HG03342 (cell line): ENCODE measurements around the gene TMEM167B.
"Not testable (repeated sequence)": the region's sequence is repeated elsewhere in the genome, so short reads cannot be mapped to it uniquely, and the experiment has no call there.

Experiments
- ATAC-seq: cut with Tn5 transposase; IDR thresholded peaks from one replicate; pipeline ENCODE4 v1.9.1; 2021; ENCODE audit warnings: mild to moderate bottlenecking, moderate library complexity; ENCODE audit not compliant: unreplicated experiment

The TMEM167B gene

DNA sequence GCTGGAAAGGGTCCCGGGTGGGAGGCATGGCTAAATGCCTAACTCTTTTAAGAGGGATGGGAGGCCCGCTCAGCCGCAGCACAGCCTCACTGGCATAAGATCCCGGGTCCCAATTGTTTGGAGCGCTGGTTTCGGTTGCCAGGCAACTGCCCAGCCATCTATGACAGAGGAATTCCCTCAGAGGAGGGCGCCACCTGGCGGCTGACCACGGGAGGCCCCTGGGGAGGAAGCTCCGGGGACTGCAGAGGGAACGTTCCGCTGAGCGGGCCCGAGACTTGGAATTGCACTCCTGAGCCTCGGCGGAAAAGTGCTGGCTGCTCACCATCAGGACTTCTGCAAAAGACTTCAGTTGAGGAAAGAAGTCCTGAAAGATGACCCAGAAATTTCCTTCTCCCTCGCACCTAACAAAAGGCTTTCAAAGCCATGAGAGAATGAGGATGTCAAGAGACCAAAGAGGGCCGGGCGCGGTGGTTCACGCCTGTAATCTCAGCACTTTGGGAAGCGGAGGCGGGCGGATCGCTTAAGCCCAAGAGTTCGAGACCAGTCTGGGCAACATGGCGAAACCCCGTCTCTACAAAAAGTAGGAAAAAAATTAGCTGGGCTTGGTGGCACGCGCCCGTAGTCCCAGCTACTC, 22.2 kb downstream of the TMEM167B start:
- peak; percentile 69 for ATAC-seq

GRCh38 chr1:109113590-109114341, 23.2 kb downstream of the TMEM167B start, which contains the start of gene ELAPOR1:
Gene ELAPOR1 (plus strand): TSS chr1:109114115. CDS start chr1:109114184, 69 bp downstream.
- ATAC-seq = peak; percentile 38

GRCh38 chr1:109114342-109114674, 23.7 kb downstream of the TMEM167B start:
- ATAC-seq = no peak

DNA sequence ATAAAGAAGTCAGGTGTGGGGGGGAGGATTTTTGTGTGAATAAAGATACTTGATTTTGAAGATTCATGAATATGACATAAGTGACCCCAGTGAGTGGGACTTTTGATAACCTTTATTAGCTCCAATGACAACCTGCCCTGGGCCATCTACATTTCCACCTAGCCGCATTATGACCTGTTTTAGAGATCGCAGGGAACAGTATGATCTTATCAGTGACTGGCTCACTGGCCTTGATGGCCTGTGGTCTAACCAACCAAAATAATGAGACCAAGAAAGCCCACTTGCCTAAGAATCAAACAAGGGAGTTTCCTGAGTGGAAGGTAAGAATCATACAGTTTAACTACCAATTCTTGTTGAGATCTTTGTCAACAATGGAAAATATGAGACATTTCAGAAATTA, 25.1 kb downstream of the TMEM167B start:
- no peak for ATAC-seq

DNA sequence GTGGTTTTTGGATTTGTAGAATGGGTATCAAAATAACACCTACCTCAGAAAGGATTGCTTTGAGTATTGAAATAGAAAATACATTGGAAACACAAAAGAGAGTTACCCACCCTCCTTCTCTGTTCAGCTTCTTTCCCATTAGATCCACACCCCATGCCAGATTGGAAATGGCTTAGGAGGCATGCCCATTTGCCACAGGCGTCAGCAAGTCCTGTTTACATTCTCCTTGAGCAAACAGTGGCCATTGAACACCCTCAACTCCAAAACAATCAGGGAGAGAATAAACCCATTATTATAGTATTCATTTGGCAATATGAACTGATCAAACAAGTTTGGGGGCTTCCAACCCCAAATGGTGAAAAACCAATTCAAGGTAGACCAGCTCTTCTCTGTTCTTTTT, 25.7 kb downstream of the TMEM167B start:
- ATAC-seq = no peak

- no peak for ATAC-seq
Observed at GRCh38 chr1:109118089-109118488, 27.5 kb downstream of the TMEM167B start.

- ATAC-seq = no peak
Observed at GRCh38 chr1:109120356-109120755, 29.8 kb downstream of the TMEM167B start.

DNA sequence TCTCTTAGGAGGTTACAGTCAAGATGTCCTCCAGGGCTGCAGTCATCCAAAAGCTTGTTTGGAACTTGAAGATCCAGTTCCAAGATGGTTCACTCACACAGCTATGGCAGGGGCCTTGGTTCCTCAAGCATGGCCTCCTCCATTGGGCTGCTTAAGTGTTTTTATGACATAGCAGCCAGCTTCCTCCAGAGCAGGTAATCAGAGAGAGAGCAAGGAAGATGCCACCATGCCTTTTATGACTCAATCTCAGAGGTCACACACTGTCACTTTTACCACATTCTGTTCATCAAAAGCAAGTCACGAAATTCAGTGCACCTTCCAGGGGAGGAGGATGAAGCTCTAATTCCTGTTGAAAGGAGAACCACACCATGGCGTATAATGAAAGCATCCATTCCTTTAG, 40.5 kb downstream of the TMEM167B start:
- no peak for ATAC-seq

- ATAC-seq = no peak
Observed at GRCh38 chr1:109131800-109132199, 41.2 kb downstream of the TMEM167B start.

- ATAC-seq = no peak
Observed at GRCh38 chr1:109133002-109133706, 42.6 kb downstream of the TMEM167B start.

DNA sequence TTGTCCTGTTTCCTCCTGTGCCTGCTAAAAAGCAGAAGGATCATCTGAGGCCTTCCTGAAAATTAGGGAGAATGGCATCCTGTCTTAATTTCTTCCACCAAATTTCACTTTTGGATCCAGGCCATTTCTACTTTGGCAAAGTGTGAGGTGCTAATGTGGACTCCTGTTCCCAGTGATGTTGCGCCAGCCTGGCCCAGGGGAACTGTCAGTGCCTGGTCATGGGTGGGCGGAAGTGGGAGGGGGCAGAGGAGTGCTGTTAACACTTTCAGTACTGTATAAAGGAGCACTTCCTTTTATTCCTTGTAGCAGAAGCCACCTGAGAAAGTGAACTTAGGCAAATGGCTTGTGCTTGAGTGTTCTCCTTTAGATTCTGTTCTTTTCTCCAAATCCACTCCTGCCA, 43.3 kb downstream of the TMEM167B start:
- ATAC-seq = peak; percentile 65

DNA sequence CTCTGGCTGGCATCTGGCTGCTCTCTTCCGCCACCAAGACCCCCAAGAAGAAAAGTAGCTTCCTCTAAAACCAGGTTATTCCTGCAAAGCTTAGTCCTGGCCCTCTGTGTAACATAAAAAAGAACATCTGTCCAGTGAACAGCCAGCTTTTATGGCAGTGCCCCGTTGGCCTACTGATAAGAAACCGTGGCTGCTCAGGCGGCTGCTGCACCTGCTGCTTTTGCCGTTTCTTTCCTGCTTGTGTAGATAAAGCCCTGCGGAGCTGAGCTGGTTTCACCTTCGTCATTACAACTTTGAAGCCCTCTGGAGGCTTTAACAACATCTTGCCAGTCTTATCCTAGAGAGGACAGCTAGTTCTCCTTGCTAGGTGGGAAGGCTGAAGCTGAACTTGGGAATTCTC, 43.9 kb downstream of the TMEM167B start:
- peak; percentile 39 for ATAC-seq

- ATAC-seq = no peak
Observed at GRCh38 chr1:109135940-109136339, 45.4 kb downstream of the TMEM167B start.

GRCh38 chr1:109136766-109137165, 46.2 kb downstream of the TMEM167B start:
- ATAC-seq = no peak

- no peak for ATAC-seq
Observed at GRCh38 chr1:109137958-109138357, 47.4 kb downstream of the TMEM167B start.

GRCh38 chr1:109138358-109138757, 47.8 kb downstream of the TMEM167B start:
- no peak for ATAC-seq

DNA sequence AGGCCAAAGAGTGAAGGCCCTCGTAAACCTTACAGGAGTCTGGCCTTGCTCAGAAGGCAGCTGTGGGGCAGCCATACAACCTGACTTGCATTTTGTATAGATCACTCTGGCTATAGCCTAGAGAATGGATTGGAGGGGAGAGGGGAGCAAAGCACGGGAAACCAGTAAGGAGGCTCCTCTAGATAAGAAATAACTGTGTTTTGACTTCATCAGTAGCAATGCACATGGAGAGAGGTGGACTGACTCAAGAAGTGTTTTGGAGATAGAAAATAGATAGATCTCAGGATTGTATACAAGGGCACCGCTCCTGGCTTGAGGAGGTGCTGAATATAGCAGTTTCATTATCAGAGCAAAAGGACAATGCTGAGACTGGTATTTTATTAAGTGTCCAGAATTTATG, 49.8 kb downstream of the TMEM167B start:
- ATAC-seq = no peak

DNA sequence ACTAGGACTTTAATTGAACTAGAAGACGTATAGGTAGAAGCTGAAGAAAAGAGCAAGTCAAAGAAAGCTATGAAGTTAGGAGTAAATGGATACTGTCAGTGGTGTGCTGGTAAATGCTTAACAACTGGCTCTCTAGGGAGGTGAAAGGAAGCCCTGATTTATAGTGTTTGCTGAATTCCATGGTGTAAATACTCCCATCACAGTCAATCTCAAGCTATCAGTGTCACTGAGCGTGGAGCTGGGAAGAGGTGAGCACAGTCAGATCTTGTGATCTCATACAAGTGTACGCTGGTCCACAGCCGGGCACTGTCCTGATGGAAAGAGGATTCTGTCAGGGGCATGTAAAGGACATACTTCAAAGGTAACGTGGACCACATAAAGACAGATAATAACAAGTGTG, 51.7 kb downstream of the TMEM167B start:
- no peak for ATAC-seq

DNA sequence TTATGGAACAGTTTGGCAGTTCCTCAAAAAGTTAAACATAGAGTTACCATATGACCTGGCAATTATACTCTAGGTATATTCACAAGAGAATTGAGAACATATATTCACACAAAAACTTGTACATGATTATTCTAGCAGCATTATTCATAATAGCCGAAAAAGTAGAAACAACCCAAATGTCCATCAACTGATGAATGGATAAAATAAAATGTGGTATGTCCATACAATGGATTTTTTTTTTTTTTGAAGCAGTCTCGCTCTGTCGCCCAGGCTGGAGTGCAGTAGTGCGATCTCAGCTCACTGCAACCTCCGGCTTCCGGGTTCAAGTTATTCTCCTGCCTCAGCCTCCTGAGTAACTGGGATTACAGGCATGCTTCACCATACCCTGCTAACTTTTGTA, 52.2 kb downstream of the TMEM167B start:
- ATAC-seq = not testable (repeated sequence)
